Measurements from ENCODE around the gene MXRA7.
"Not testable (repeated sequence)": the region's sequence is repeated elsewhere in the genome, so short reads cannot be mapped to it uniquely, and the experiment has no call there.

- not testable (repeated sequence) for TF ChIP-seq CTCF (IDR thresholded peaks at IDR 0.05); POLR2AphosphoS5 (IDR thresholded peaks at IDR 0.05; ENCODE audit: low read depth, low read length); SIN3A (IDR thresholded peaks at IDR 0.05; ENCODE audit: borderline replicate concordance, insufficient read depth, low read depth, low read length); TCF7L2 (IDR thresholded peaks at IDR 0.05; ENCODE audit: low read depth, low read length)
These were observed 35.0 kb upstream of the MXRA7 start for GRCh38 chr17:76745785-76746184.

Measured in Panc1 (cell line).